Suprapubic skin (tissue), 4 donors: ENCODE data around the gene SLC8B1. TPM values are rescaled to one million over a fixed set of nuclear protein-coding genes. Genes with fewer than 3 reads are reported as not detected.

ENCODE experiments used
- DNase-seq, 2 donors: peaks; one replicate each; pipeline ENCODE4 v3.0.0-alpha.2; 2019; ENCODE audit warnings: low spot score in 2 of 2
- H3K27ac ChIP-seq: fragments of 200-600 bp; sonication (generic); one replicate; pipeline ENCODE4 v1.5.1; 2019
- H3K27me3 ChIP-seq: fragments of 200-600 bp; sonication (generic); one replicate; pipeline ENCODE4 v1.5.1; 2019
- H3K36me3 ChIP-seq: fragments of 200-600 bp; sonication (generic); one replicate; pipeline ENCODE4 v1.5.1; 2019
- H3K4me1 ChIP-seq: fragments of 200-600 bp; sonication (generic); one replicate; pipeline ENCODE4 v1.5.1; 2019
- H3K4me3 ChIP-seq: fragments of 200-600 bp; sonication (generic); one replicate; pipeline ENCODE4 v1.5.1; 2019; ENCODE audit warnings: mild to moderate bottlenecking
- H3K9me3 ChIP-seq: fragments of 200-600 bp; sonication (generic); one replicate; pipeline ENCODE4 v1.5.1; 2019
- CTCF ChIP-seq, 2 donors: fragments of 200-600 bp in 1 of 2; fragments of 450-650 bp in 1 of 2; sonication (generic) in 1 of 2; IDR thresholded peaks; one replicate each; pipeline ENCODE4 v1.5.1; 2016 to 2019; ENCODE audit warnings: antibody characterized with exemption in 2 of 2, mild to moderate bottlenecking in 1 of 2, moderate library complexity in 1 of 2
- EP300 ChIP-seq: sonication (generic); formaldehyde crosslinking; IDR thresholded peaks from one replicate; pipeline ENCODE4 v1.6.1; 2017; ENCODE audit warnings: antibody characterized with exemption
- POLR2A ChIP-seq, 2 donors: fragments of 450-650 bp; IDR thresholded peaks; one replicate each; pipeline ENCODE4 v1.6.1; 2017; ENCODE audit warnings: antibody characterized with exemption in 2 of 2, mild to moderate bottlenecking in 2 of 2, moderate library complexity in 2 of 2
- POLR2AphosphoS5 ChIP-seq, 3 donors: sonication (generic); formaldehyde crosslinking; IDR thresholded peaks; one replicate each; pipeline ENCODE4 v1.6.1; 2017; ENCODE audit warnings: antibody characterized with exemption in 3 of 3
- WGBS: methylation state at CpG from one replicate; pipeline ENCODE4 v1.1.5; 2018; 5-methylcytosine and 5-hydroxymethylcytosine counted together
- total RNA-seq, 4 donors: library from RNA; depleted of rRNA; stranded (reverse); fragments of >200 nt; gene quantifications; one replicate each; pipeline ENCODE4 v1.1.0, GENCODE V29; 2016

The SLC8B1 gene
- total RNA-seq, 4 donors from 2014 or later = 29.1 to 70.2 (median 34.9) TPM

- WGBS = 75% methylated on average over 3 of the region's 3 CpGs
- DNase-seq = no peak
- no peaks in the 10 kb centered on the region for H3K27me3 ChIP-seq
- H3K36me3 ChIP-seq = peaks cover 60% of the 10 kb centered on the region
- TF ChIP-seq EP300 (no peak), POLR2AphosphoS5 (IDR thresholded peaks at IDR 0.05) (no peak), CTCF (IDR thresholded peaks at IDR 0.05) (no peak), POLR2A (IDR thresholded peaks at IDR 0.05) (no peak)
- H3K9me3 ChIP-seq = no peaks in the 10 kb centered on the region
- H3K4me3 ChIP-seq = no peak overlapping the region
- H3K4me1 ChIP-seq = no peaks in the 10 kb centered on the region
- no peak overlapping the region for H3K27ac ChIP-seq
These were observed 39.1 kb upstream of the SLC8B1 start for GRCh38 chr12:113373969-113374368.

GRCh38 chr12:113373440-113373839 lies 38.5 kb upstream of the SLC8B1 start:
- no peak for DNase-seq
- TF ChIP-seq EP300 (no peak), POLR2AphosphoS5 (IDR thresholded peaks at IDR 0.05) (no peak), CTCF (IDR thresholded peaks at IDR 0.05) (no peak), POLR2A (IDR thresholded peaks at IDR 0.05) (no peak)
- Histone ChIP-seq H3K4me3 (no peak overlapping the region), H3K9me3 (no peaks in the 10 kb centered on the region), H3K27ac (no peak overlapping the region), H3K4me1 (no peaks in the 10 kb centered on the region), H3K27me3 (no peaks in the 10 kb centered on the region), H3K36me3 (peaks cover 57% of the 10 kb centered on the region)
- WGBS = 98% methylated on average over 3 of the region's 3 CpGs

- Histone ChIP-seq H3K4me1 (no peaks in the 10 kb centered on the region), H3K4me3 (no peak overlapping the region), H3K27me3 (no peaks in the 10 kb centered on the region), H3K9me3 (no peaks in the 10 kb centered on the region), H3K27ac (no peak overlapping the region), H3K36me3 (peaks cover 59% of the 10 kb centered on the region)
- 89% methylated on average over 5 of the region's 9 CpGs for WGBS
- TF ChIP-seq CTCF (IDR thresholded peaks at IDR 0.05) (no peak), POLR2AphosphoS5 (IDR thresholded peaks at IDR 0.05) (no peak), EP300 (no peak), POLR2A (IDR thresholded peaks at IDR 0.05) (no peak)
- DNase-seq = no peak
These were observed 37.5 kb upstream of the SLC8B1 start for GRCh38 chr12:113372371-113372770.

- Histone ChIP-seq H3K9me3 (no peaks in the 10 kb centered on the region), H3K4me3 (no peak overlapping the region), H3K27ac (no peak overlapping the region), H3K36me3 (peaks cover 56% of the 10 kb centered on the region), H3K4me1 (no peaks in the 10 kb centered on the region), H3K27me3 (no peaks in the 10 kb centered on the region)
- 97% methylated on average over 4 of the region's 6 CpGs for WGBS
- TF ChIP-seq EP300 (no peak), CTCF (IDR thresholded peaks at IDR 0.05) (no peak)
- no peak for DNase-seq
These were observed 36.9 kb upstream of the SLC8B1 start for GRCh38 chr12:113371808-113372207.

- no peaks in the 10 kb centered on the region for H3K27me3 ChIP-seq
- no peaks in the 10 kb centered on the region for H3K9me3 ChIP-seq
- H3K4me3 ChIP-seq = no peak overlapping the region
- H3K27ac ChIP-seq = no peak overlapping the region
- no peaks in the 10 kb centered on the region for H3K4me1 ChIP-seq
- TF ChIP-seq POLR2A (IDR thresholded peaks at IDR 0.05) (no peak), POLR2AphosphoS5 (IDR thresholded peaks at IDR 0.05) (no peak), EP300 (no peak), CTCF (IDR thresholded peaks at IDR 0.05) (no peak)
- WGBS = 88% methylated on average over 7 of the region's 7 CpGs
- peaks cover 49% of the 10 kb centered on the region for H3K36me3 ChIP-seq
- no peak for DNase-seq
These were observed 36.2 kb upstream of the SLC8B1 start for GRCh38 chr12:113370923-113371682.
